Endometrial microvascular endothelial cells (primary cell): ENCODE data around the gene DENR. TPM values are rescaled to one million over a fixed set of nuclear protein-coding genes. Genes with fewer than 3 reads are reported as not detected.
"Not testable (repeated sequence)": the region's sequence is repeated elsewhere in the genome, so short reads cannot be mapped to it uniquely, and the experiment has no call there.

Experiments
- in situ Hi-C: cut with HindIII; loops from 2 replicates; pipeline ENCODE4 v1.10.0; 2017; ENCODE audit warnings: low sequenced_read_pairs, low pct_unique_long_range_greater_than_20kb; ENCODE audit errors: inconsistent ontology term
- total RNA-seq: library from RNA; depleted of rRNA; stranded (reverse); fragments of >200 nt; gene quantifications from one replicate; pipeline ENCODE4 v1.2.3, GENCODE V29; 2015; ENCODE audit errors: inconsistent ontology term

The DENR gene
- 35.9 TPM for total RNA-seq

DNA sequence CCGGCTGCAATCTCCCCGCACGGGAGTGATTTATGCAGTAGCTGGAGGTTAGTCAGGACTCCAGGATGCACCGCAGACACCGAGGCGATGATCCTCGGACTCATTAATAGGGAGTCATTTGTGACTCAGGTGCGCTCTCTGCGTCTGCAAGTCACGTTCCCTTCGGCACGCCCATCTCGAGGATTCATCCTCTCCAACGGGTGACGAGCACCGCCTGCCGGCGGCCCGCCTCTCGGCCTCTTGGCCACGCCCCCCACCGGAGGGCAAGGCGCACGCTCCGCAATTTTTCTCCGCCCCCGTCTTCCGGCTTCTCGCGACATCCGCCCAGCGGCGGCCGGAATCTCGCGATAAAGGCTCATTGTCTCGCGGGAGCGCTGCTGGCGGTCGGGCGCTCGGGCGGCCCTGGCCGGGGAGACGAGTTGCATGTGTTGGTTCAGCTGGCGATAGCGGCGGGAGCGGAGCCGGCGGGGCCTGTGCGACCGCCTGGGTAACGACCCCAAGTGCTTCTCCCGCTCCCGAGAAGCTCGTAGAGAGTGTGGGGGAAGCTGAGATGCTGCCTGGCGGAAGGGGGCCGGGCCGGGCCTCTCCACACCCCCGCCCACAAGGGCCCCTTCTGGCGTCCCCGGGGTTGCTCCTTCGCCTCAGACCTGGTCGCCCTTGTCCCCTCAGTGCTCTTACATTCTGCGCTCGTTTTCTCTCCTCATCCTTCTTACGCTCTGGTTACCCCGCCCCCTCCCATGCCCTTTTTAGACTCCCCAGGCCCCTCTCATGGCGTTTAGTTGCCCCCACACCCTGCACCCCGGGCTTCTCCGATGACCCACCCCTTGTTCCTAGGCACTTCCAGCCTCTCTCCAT lies at the start of gene DENR:
TSS of gene DENR (plus strand) at position 361 of the 855 bp plus-strand sequence. CDS start 878 bp downstream, outside the sequence.
- in situ Hi-C loops: loop anchor here (25.0 kb wide), 1 partner anchor 240 kb away; the partner anchor contains the start of gene ZCCHC8

DNA sequence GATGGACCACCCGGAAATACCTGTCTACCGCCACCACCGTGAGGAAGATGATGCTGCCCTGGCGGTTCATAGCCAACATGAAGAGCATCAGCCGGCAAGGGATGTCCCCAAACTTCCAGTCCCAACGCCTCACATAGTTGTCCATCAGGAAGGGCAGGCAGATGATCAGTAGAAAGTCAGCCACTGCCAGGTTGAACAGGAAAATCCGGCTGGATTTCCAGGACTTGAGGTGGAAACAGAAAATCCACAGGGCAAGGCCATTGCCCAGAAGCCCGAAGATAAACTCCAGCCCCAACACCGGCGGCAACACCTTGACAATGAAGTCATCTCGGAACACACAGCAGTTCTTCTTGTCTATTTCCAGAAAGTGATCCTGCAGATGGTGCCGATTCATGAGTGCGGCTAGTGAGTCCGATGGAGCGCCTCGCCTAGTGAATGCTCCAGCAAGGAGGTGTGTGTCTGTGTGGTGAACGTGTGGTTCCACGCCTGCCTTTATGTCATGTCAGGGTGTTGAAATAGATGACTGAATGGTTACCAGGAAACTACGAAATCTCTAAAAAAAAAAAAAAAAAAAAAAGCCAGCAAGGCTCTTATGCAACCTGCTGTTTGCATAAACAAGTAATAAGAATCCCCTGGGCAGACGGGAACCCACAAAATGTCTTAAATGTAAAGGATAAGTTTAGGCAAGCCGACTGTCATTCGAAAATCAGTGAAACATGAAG lies 49.6 kb upstream of the DENR start, which contains the start of gene HCAR2:
TSS of gene HCAR2 (minus strand) at position 468 of the 722 bp plus-strand sequence. CDS start at position 394, 74 bp downstream.
- in situ Hi-C loops: not testable (repeated sequence)

GRCh38 chr12:122703841-122704240 lies 48.8 kb upstream of the DENR start:
- in situ Hi-C loops: not testable (repeated sequence)

GRCh38 chr12:122709287-122709686 lies 43.3 kb upstream of the DENR start:
- in situ Hi-C loops: not testable (repeated sequence)

DNA sequence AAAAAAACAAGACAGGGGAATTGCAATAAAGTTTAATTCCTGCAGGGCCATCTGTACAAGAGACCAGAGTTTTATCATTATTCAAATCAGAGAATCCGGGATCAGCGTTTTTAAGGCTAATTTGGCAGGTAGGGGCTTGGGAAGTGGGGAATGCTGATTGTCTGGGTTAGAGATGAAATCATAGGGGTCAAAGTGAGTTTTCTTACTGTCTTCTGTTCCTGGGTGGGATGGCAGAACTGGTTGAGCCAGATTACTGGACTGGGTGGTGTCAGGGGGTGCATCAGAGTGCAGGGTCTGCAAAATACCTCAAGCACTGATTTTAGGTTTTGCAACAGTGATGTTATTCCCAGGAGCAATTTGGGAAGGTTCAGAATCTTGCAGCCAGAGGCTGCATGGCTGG lies 42.3 kb upstream of the DENR start:
- in situ Hi-C loops: not testable (repeated sequence)

GRCh38 chr12:122711266-122711665 lies 41.4 kb upstream of the DENR start:
- in situ Hi-C loops: not testable (repeated sequence)

GRCh38 chr12:122713491-122714188 lies 39.0 kb upstream of the DENR start:
- in situ Hi-C loops: not testable (repeated sequence)

GRCh38 chr12:122715211-122715610 lies 37.4 kb upstream of the DENR start:
- in situ Hi-C loops: not testable (repeated sequence)

GRCh38 chr12:122716658-122717057 lies 36.0 kb upstream of the DENR start, which contains the start of gene HCAR3:
TSS of gene HCAR3 (minus strand) at chr12:122716811. CDS start at chr12:122716737, 74 bp downstream.
- in situ Hi-C loops: not testable (repeated sequence)

GRCh38 chr12:122721057-122721545 lies 31.5 kb upstream of the DENR start:
- in situ Hi-C loops: no loop called here

- in situ Hi-C loops: no loop called here
Observed at GRCh38 chr12:122722387-122722786, 30.2 kb upstream of the DENR start.

- in situ Hi-C loops: no loop called here
Observed at GRCh38 chr12:122724641-122725243, 27.9 kb upstream of the DENR start.

DNA sequence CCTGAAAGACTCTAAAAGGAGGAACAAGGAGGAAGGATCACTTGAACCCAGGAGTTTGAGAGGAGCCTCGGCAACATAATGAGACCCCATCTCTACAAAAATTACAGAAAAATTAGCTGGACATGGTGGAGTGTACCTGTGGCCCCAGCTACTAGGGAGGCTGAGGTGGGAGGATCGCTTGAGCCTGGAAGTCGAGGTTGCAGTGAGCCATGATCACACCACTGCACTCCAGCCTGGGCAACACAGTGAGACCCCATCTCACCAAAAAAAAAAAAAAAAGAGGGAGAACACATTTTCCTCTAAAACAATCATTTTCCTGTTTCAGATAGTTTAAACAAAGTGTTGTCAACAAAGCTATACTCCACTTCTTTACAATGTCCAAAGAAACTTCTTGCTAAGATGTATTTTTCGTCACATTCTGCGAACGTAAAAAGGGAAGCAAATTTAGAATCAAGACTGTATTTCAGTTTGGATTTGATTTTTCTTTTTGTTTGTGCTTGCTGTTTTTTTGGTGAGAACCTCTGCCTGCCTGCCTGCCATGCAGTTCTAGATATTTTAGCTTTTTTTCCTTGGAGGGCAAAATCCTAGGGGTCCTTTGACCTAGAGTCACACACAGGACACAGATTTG lies 27.1 kb upstream of the DENR start:
- in situ Hi-C loops: no loop called here

- in situ Hi-C loops: no loop called here
Observed at GRCh38 chr12:122726080-122726558, 26.5 kb upstream of the DENR start.

DNA sequence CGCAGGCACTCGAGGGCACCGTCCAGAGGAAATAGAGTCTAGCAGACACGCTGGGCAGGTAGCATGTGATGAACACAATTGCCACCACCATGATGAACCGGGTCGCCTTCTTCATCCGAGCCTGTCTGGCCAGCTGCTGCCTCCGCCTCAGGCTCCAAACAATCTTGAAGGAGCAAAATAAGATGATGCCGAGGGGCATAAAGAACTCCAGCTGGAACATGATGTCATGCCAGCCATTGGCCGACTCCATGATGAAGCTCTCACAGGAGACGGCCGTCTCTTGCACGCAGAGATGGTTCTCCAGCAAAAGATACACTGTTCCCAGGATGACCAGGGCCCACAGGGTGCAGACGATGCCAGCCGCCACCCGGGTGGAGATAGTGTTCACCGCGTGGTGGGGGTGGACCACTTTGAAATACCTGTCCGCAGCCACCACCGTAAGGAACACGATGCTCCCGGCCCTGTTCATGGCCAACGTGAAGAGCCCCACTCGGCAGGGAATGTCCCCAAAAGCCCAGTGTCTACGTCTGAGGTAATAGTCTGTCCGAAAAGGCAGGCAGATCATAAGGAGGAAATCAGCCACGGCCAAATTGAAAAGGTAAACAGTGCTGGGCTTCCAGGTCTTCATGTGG lies 22.9 kb upstream of the DENR start:
- in situ Hi-C loops: no loop called here

GRCh38 chr12:122730215-122731014 lies 22.2 kb upstream of the DENR start, which contains the start of gene HCAR1:
TSS of gene HCAR1 (minus strand) at chr12:122730844. CDS start at chr12:122730339, 505 bp downstream.
- in situ Hi-C loops: no loop called here

GRCh38 chr12:122732170-122732569 lies 20.5 kb upstream of the DENR start:
- in situ Hi-C loops: no loop called here
